Stomach (tissue), 9 donors: Measurements from ENCODE around the gene PRDX1. TPM values are rescaled to one million over a fixed set of nuclear protein-coding genes. Genes with fewer than 3 reads are reported as not detected.

ENCODE experiments used
- DNase-seq, 2 donors: peaks; one replicate each; pipeline versions ENCODE4 v3.0.0 to v3.0.0-alpha.2; 2013 to 2019
- H3K27ac ChIP-seq, 5 donors: fragments of 200-600 bp in 4 of 5; sonication (generic) in 4 of 5; one replicate each; pipeline ENCODE4 v1.5.1; 2013 to 2019; ENCODE audit warnings: mild to moderate bottlenecking in 1 of 5, moderate library complexity in 1 of 5
- H3K27me3 ChIP-seq, 3 donors: fragments of 200-600 bp; sonication (generic); one replicate each; pipeline ENCODE4 v1.5.1; 2017 to 2019; ENCODE audit warnings: mixed run types in 1 of 3
- H3K36me3 ChIP-seq, 4 donors: fragments of 200-600 bp; sonication (generic); 1 replicate in 3 of 4; 2 replicates in 1 of 4; pipeline ENCODE4 v1.5.1; 2016 to 2019
- H3K4me1 ChIP-seq, 4 donors: fragments of 200-600 bp; sonication (generic); one replicate each; pipeline ENCODE4 v1.5.1; 2016 to 2019
- H3K4me3 ChIP-seq, 4 donors: fragments of 200-600 bp; sonication (generic) in 3 of 4; one replicate each; pipeline ENCODE4 v1.5.1; 2016 to 2019; ENCODE audit warnings: mild to moderate bottlenecking in 1 of 4
- H3K9me3 ChIP-seq, 4 donors: fragments of 200-600 bp; sonication (generic); one replicate each; pipeline ENCODE4 v1.5.1; 2016 to 2019
- EP300 ChIP-seq: sonication (generic); formaldehyde crosslinking; IDR thresholded peaks from one replicate; pipeline ENCODE4 v1.6.1; 2017; ENCODE audit warnings: antibody characterized with exemption
- POLR2A ChIP-seq, 4 donors: fragments of 450-650 bp; IDR thresholded peaks; one replicate each; pipeline ENCODE4 v1.6.1; 2016; ENCODE audit warnings: antibody characterized with exemption in 4 of 4, control low read depth in 2 of 4, mild to moderate bottlenecking in 1 of 4, moderate library complexity in 1 of 4
- POLR2AphosphoS5 ChIP-seq, 3 donors: sonication (generic); formaldehyde crosslinking; IDR thresholded peaks; one replicate each; pipeline ENCODE4 v1.6.1; 2016; ENCODE audit warnings: antibody characterized with exemption in 3 of 3
- WGBS, 5 donors: extraction: QIAGEN DNeasy Blood & Tissue Kit in 3 of 5; methylation state at CpG; one replicate each; pipeline versions ENCODE4 v1.1.5 to v1.1.7; 2013 to 2018; 5-methylcytosine and 5-hydroxymethylcytosine counted together
- intact Hi-C: fragments of 100-400 bp; cut with DNase I; formaldehyde crosslinking; loops from one replicate; pipeline ENCODE4 v1.15.1; 2023; ENCODE audit warnings: low total_unique reads
- polyA plus RNA-seq, 3 donors: library from polyadenylated mRNA; stranded (reverse); fragments of 200-250 nt; gene quantifications; one replicate each; pipeline ENCODE4 v1.2.3, GENCODE V29; 2013
- total RNA-seq, 5 donors: library from RNA; depleted of rRNA; stranded (reverse); fragments of >200 nt; gene quantifications; one replicate each; pipeline versions ENCODE4 v1.1.0 to v1.2.3, GENCODE V29; 2014 to 2016
- TF ChIP-seq, protein P1 (sequence below), 7 experiments: fragments of 450-650 bp in 4 of 7; fragments of 200-600 bp in 3 of 7; sonication (generic) in 3 of 7; IDR thresholded peaks; one replicate each; pipeline ENCODE4 v1.5.1; 2016 to 2019; ENCODE audit warnings: antibody characterized with exemption in 7 of 7, control low read depth in 2 of 7, mild to moderate bottlenecking in 1 of 7
- donor health status: healthy with polysubstance abuse.
- donor health status: Bipolar disorder and iron deficiency.
- donor health status: healthy.

PRDX1 gene
- total and polyA plus RNA-seq, 8 donors, result 77.6 to 892 (median 323) TPM

DNA sequence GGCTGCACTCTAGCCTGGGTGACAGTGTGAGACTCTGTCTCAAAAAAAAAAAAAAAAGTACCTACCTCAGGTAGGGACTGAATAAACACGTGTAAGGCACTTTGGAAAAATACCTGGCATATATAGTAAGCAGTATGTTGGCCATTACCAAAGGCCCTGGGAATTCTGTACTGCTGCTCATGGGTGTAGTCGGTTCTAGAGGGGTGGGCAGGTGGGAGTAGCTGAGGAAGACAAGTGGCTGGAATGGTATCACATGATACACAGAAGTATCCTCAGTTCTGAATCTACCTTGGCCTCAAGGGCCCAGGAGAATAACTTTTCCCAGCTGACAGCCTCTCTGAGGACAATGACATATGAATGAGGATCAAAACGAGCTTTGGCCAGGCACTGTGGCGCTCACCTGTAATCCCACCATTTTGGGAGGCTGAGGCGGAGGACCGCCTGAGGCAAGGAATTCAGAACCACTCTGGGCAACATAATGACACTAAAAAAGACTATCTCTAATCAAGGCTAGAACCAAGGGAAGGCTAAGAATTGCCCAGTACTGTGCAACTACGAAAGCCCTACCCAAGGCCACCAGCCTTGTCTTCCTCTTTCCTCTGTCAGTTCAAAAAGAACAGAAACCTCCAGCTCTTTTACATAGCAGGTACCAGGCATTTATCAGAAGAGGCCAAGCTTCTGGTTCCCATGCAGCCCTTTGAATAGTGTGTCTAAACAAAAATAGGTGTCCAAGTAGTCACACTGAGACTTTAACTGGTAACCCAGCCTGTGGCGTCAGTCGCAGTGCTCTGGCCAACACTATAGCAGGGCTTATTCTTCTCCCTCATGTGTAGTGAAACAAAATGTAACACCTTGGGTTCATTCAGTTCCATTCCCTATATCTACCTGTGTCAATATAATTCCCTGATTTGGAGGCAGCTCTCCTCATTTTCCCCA, 11.4 kb downstream of the PRDX1 start:
- no peak for TF ChIP-seq EP300
- H3K36me3 ChIP-seq, result peaks cover 51 to 89% (median 75%) of the 10 kb centered on the region in 4 donors

DNA sequence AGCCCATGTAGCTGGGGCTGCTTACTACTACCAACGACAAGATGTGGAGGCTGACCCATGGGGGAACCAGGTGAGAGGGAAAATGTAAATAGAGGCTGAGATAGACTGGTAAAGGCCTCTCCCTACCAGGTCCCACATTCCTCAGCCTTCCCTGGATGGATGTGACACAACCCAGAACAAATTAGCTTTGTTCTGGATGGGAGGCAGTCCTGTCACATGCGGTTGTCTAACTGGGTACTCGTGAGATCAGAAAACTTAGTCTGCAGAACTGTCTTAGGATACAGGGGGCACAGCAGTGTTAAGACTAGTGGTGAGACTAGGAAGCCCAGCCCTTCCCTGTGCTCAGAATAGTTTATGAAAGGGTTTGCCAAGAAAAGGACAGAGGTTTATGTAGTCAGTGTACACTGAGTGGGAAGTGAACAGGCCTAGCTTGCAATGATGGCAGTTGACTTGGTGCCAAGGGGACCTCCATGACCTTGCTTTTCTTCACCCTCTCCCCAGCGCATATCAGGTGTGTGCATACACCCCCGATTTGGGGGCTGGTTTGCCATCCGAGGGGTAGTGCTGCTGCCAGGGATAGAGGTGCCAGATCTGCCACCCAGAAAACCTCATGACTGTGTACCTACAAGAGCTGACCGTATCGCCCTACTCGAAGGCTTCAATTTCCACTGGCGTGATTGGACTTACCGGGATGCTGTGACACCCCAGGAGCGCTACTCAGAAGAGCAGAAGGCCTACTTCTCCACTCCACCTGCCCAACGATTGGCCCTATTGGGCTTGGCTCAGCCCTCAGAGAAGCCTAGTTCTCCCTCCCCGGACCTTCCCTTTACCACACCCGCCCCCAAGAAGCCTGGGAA, 13.2 kb downstream of the PRDX1 start:
- intact Hi-C loops, result loop anchor here (5.0 kb wide), 1 partner anchor 64 kb away; no protein-coding TSS in a partner anchor
- H3K4me1 ChIP-seq, result peaks cover 0 to 23% (median 8%) of the 10 kb centered on the region in 4 donors
- peaks cover 35 to 71% (median 58%) of the 10 kb centered on the region in 4 donors for H3K36me3 ChIP-seq
- peak overlapping the region in 3 of 5 donors; percentile 32 to 42 (median 37) for H3K27ac ChIP-seq
- WGBS, 5 donors, result 64 to 71% (median 66%) methylated on average over 12 to 15 of the region's 15 CpGs
- no peak overlapping the region for H3K4me3 ChIP-seq
- no peaks in the 10 kb centered on the region for H3K9me3 ChIP-seq
- no peak for DNase-seq
- H3K27me3 ChIP-seq, result no peaks in the 10 kb centered on the region
- TF ChIP-seq POLR2A (IDR thresholded peaks at IDR 0.05) (no peak), POLR2AphosphoS5 (IDR thresholded peaks at IDR 0.05) (no peak), EP300 (no peak)
- TF ChIP-seq, protein P1, sequence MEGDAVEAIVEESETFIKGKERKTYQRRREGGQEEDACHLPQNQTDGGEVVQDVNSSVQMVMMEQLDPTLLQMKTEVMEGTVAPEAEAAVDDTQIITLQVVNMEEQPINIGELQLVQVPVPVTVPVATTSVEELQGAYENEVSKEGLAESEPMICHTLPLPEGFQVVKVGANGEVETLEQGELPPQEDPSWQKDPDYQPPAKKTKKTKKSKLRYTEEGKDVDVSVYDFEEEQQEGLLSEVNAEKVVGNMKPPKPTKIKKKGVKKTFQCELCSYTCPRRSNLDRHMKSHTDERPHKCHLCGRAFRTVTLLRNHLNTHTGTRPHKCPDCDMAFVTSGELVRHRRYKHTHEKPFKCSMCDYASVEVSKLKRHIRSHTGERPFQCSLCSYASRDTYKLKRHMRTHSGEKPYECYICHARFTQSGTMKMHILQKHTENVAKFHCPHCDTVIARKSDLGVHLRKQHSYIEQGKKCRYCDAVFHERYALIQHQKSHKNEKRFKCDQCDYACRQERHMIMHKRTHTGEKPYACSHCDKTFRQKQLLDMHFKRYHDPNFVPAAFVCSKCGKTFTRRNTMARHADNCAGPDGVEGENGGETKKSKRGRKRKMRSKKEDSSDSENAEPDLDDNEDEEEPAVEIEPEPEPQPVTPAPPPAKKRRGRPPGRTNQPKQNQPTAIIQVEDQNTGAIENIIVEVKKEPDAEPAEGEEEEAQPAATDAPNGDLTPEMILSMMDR (IDR thresholded peaks at IDR 0.05), result no peak

More for the DNA sequence above, 11.4 kb downstream of the PRDX1 start:
- no peaks in the 10 kb centered on the region for H3K27me3 ChIP-seq
- peaks cover 0 to 32% (median 12%) of the 10 kb centered on the region in 4 donors for H3K4me1 ChIP-seq
- 64 to 76% (median 66%) methylated on average over 9 of the region's 9 CpGs for WGBS, 5 donors
- no peak overlapping the region for H3K4me3 ChIP-seq
- DNase-seq, result no peak
- H3K27ac ChIP-seq, result peak overlapping the region in 1 of 5 donors; percentile 1
- H3K9me3 ChIP-seq, result no peaks in the 10 kb centered on the region
- intact Hi-C loops, result no loop called here

DNA sequence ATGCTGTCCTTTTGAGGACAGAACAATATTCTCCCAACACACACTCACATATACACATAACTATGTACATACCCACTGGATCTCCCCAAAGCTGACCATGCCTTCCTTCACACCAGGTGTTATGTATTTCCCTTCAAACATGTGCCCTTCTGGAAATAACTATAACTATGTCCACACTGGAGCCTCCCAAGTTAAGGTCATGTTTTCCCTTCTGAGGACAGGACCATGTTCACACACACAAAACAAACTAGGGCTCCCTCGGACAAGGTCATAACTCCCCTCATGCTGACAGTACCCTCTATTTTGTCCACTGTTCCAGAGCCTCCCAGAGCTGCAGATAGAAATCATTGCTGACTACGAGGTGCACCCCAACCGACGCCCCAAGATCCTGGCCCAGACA, 13.8 kb downstream of the PRDX1 start:
- Histone ChIP-seq H3K27me3 (no peaks in the 10 kb centered on the region), H3K4me1 (peaks cover 0 to 19% (median 8%) of the 10 kb centered on the region in 4 donors), H3K27ac (peak overlapping the region in 3 of 5 donors; percentile 32 to 42 (median 37)), H3K4me3 (no peak overlapping the region), H3K36me3 (peaks cover 29 to 65% (median 51%) of the 10 kb centered on the region in 4 donors), H3K9me3 (no peaks in the 10 kb centered on the region)
- 66 to 81% (median 72%) methylated on average over 4 of the region's 4 CpGs for WGBS, 5 donors
- TF ChIP-seq POLR2AphosphoS5 (IDR thresholded peaks at IDR 0.05) (no peak), EP300 (no peak), POLR2A (IDR thresholded peaks at IDR 0.05) (no peak)
- TF ChIP-seq, protein P1 (IDR thresholded peaks at IDR 0.05), result no peak
- DNase-seq, result no peak
- intact Hi-C loops, result loop anchor here (5.0 kb wide), 1 partner anchor 64 kb away; no protein-coding TSS in a partner anchor

DNA sequence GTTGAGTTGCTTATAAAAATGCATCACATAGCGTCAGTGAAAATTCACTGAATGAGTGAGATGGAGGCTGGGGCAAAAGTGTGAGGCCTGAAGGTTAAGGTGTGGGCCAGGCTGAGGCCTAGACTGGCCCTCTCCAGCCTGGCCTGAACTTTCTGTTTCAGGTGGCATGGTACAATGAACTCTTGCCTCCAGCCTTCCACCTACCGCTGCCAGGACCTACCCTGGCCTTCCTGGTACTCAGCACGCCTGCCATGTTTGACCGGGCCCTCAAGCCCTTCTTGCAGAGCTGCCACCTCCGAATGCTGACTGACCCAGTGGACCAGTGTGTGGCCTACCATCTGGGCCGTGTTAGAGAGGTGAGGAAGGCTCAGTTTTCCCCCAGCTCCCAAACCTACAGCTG, 14.5 kb downstream of the PRDX1 start:
- peaks cover 23 to 58% (median 44%) of the 10 kb centered on the region in 4 donors for H3K36me3 ChIP-seq
- TF ChIP-seq, protein P1 (IDR thresholded peaks at IDR 0.05), result no peak
- TF ChIP-seq POLR2A (IDR thresholded peaks at IDR 0.05) (no peak), EP300 (no peak), POLR2AphosphoS5 (IDR thresholded peaks at IDR 0.05) (no peak)
- no peak overlapping the region for H3K4me3 ChIP-seq
- DNase-seq, result no peak
- 89 to 94% (median 92%) methylated on average over 6 of the region's 6 CpGs for WGBS, 5 donors
- peaks cover 0 to 21% (median 10%) of the 10 kb centered on the region in 4 donors for H3K4me1 ChIP-seq
- no peaks in the 10 kb centered on the region for H3K9me3 ChIP-seq
- intact Hi-C loops, result loop anchor here (5.0 kb wide), 1 partner anchor 65 kb away; no protein-coding TSS in a partner anchor
- no peaks in the 10 kb centered on the region for H3K27me3 ChIP-seq
- peak overlapping the region in 1 of 5 donors; percentile 20 for H3K27ac ChIP-seq
